ENCODE measurements around the gene ABCG5. TPM values are rescaled to one million over a fixed set of nuclear protein-coding genes. Genes with fewer than 3 reads are reported as not detected.

ABCG5 gene
- total RNA-seq, 4 donors from 2014 or later = not detected

- H3K4me1 ChIP-seq = no peaks in the 10 kb centered on the region
- in situ Hi-C loops (cut with MboI; ENCODE audit: low pct_ligation_motif_present in 1 of 4, low pct_unique_long_range_greater_than_20kb in 1 of 4, low sequenced_read_pairs in 3 of 4) = no loop called here
- H3K4me3 ChIP-seq = no peak overlapping the region
- no peak overlapping the region for H3K27ac ChIP-seq
- H3K36me3 ChIP-seq = no peaks in the 10 kb centered on the region
- 88% methylated on average over 21 of the region's 21 CpGs; no CpG with 5 or more reads in 1 of the 2 donors for WGBS, 2 donors (ENCODE audit: low coverage in 1 of 2)
- no peak for TF ChIP-seq POLR2AphosphoS5 (IDR thresholded peaks at IDR 0.05)
- no peak for TF ChIP-seq CTCF (IDR thresholded peaks at IDR 0.05)
- TF ChIP-seq EP300 (IDR thresholded peaks at IDR 0.05; ENCODE audit: low read depth) = no peak
- no peak for TF ChIP-seq POLR2A (IDR thresholded peaks at IDR 0.05)
- H3K9me3 ChIP-seq = no peaks in the 10 kb centered on the region
- intact Hi-C loops (cut with DNase I; ENCODE audit: low total_unique reads) = no loop called here
- no peaks in the 10 kb centered on the region for H3K27me3 ChIP-seq
- DNase-seq = no peak
These were observed 644 bp downstream of the ABCG5 start for GRCh38 chr2:43837831-43838559.

- Histone ChIP-seq H3K36me3 (no peaks in the 10 kb centered on the region), H3K4me3 (no peak overlapping the region), H3K27ac (no peak overlapping the region), H3K4me1 (no peaks in the 10 kb centered on the region), H3K9me3 (no peaks in the 10 kb centered on the region), H3K27me3 (peaks cover 7% of the 10 kb centered on the region)
- 77 to 85% methylated on average over 4 of the region's 4 CpGs for WGBS, 2 donors (ENCODE audit: low coverage in 1 of 2)
- no peak for DNase-seq
- intact Hi-C loops (cut with DNase I; ENCODE audit: low total_unique reads) = no loop called here
- no peak for TF ChIP-seq POLR2AphosphoS5 (IDR thresholded peaks at IDR 0.05)
- in situ Hi-C loops (cut with MboI; ENCODE audit: low pct_ligation_motif_present in 1 of 4, low pct_unique_long_range_greater_than_20kb in 1 of 4, low sequenced_read_pairs in 3 of 4) = no loop called here
These were observed 1.6 kb downstream of the ABCG5 start for GRCh38 chr2:43837033-43837432.

GRCh38 chr2:43832457-43832856 is 6.2 kb downstream of the ABCG5 start:
- intact Hi-C loops (cut with DNase I; ENCODE audit: low total_unique reads) = no loop called here
- DNase-seq = no peak
- peaks cover 31% of the 10 kb centered on the region for H3K27me3 ChIP-seq
- no peaks in the 10 kb centered on the region for H3K4me1 ChIP-seq
- 61% methylated on average over 3 of the region's 3 CpGs; no CpG with 5 or more reads in 1 of the 2 donors for WGBS, 2 donors (ENCODE audit: low coverage in 1 of 2)
- no peak overlapping the region for H3K4me3 ChIP-seq
- in situ Hi-C loops (cut with MboI; ENCODE audit: low pct_ligation_motif_present in 1 of 4, low pct_unique_long_range_greater_than_20kb in 1 of 4, low sequenced_read_pairs in 3 of 4) = no loop called here
- no peaks in the 10 kb centered on the region for H3K36me3 ChIP-seq
- TF ChIP-seq POLR2A (IDR thresholded peaks at IDR 0.05) = no peak
- no peak for TF ChIP-seq CTCF (IDR thresholded peaks at IDR 0.05)
- TF ChIP-seq POLR2AphosphoS5 (IDR thresholded peaks at IDR 0.05) = no peak
- TF ChIP-seq EP300 (IDR thresholded peaks at IDR 0.05; ENCODE audit: low read depth) = no peak
- no peak overlapping the region for H3K27ac ChIP-seq
- H3K9me3 ChIP-seq = no peaks in the 10 kb centered on the region

- in situ Hi-C loops (cut with MboI; ENCODE audit: low pct_ligation_motif_present in 1 of 4, low pct_unique_long_range_greater_than_20kb in 1 of 4, low sequenced_read_pairs in 3 of 4) (no loop called here), intact Hi-C loops (cut with DNase I; ENCODE audit: low total_unique reads) (no loop called here)
- H3K9me3 ChIP-seq = no peaks in the 10 kb centered on the region
- WGBS, 2 donors (ENCODE audit: low coverage in 1 of 2) = 10 to 19% methylated on average over 4 to 36 of the region's 54 CpGs
- H3K36me3 ChIP-seq = no peaks in the 10 kb centered on the region
- TF ChIP-seq EP300 (IDR thresholded peaks at IDR 0.05; ENCODE audit: low read depth) (no peak), POLR2AphosphoS5 (IDR thresholded peaks at IDR 0.05) (no peak), POLR2A (IDR thresholded peaks at IDR 0.05) (no peak), CTCF (IDR thresholded peaks at IDR 0.05) (no peak)
- H3K4me3 ChIP-seq = peak overlapping the region in 3 of 4 donors; percentile 19 to 31 (median 25)
- H3K27ac ChIP-seq = no peak overlapping the region
- H3K4me1 ChIP-seq = no peaks in the 10 kb centered on the region
- no peak for DNase-seq
- H3K27me3 ChIP-seq = peaks cover 31% of the 10 kb centered on the region
These were observed 6.9 kb downstream of the ABCG5 start for GRCh38 chr2:43831543-43832294.
